ENCODE measurements around the gene KRT32.
A peak's percentile ranks its signal among the peaks of the same experiment; 100 is the strongest.

The KRT32 gene

GRCh38 chr17:41466988-41467387 is at the start of gene KRT32:
TSS of gene KRT32 (minus strand) at chr17:41467386. CDS start at chr17:41467325, 61 bp downstream.
- DNase-seq (ENCODE audit: low spot score) = no peak

- no peak for DNase-seq (ENCODE audit: low spot score)
Measured at GRCh38 chr17:41516830-41517283, 49.7 kb upstream of the KRT32 start.

- DNase-seq (ENCODE audit: low spot score) = no peak
Measured at GRCh38 chr17:41516147-41516829, 49.1 kb upstream of the KRT32 start.

- no peak for DNase-seq (ENCODE audit: low spot score)
Measured at GRCh38 chr17:41513168-41513547, 46.0 kb upstream of the KRT32 start.

- DNase-seq (ENCODE audit: low spot score) = no peak
Measured at GRCh38 chr17:41512546-41513167, 45.5 kb upstream of the KRT32 start.

- DNase-seq (ENCODE audit: low spot score) = no peak
Measured at GRCh38 chr17:41511716-41512115, 44.5 kb upstream of the KRT32 start.

GRCh38 chr17:41511116-41511515 is 43.9 kb upstream of the KRT32 start:
- DNase-seq (ENCODE audit: low spot score) = no peak

- DNase-seq (ENCODE audit: low spot score) = no peak
Measured at GRCh38 chr17:41510251-41511065, 43.3 kb upstream of the KRT32 start.

- DNase-seq (ENCODE audit: low spot score) = no peak
Measured at GRCh38 chr17:41507315-41507880, 40.2 kb upstream of the KRT32 start.

- no peak for DNase-seq (ENCODE audit: low spot score)
Measured at GRCh38 chr17:41505809-41506767, 38.9 kb upstream of the KRT32 start.

GRCh38 chr17:41505007-41505808 is 38.0 kb upstream of the KRT32 start, which contains the start of gene KRT13:
TSS of gene KRT13 (minus strand) at chr17:41505612. CDS start at chr17:41505550, 62 bp downstream.
- DNase-seq (ENCODE audit: low spot score) = no peak

- DNase-seq (ENCODE audit: low spot score) = no peak
Measured at GRCh38 chr17:41504246-41504977, 37.2 kb upstream of the KRT32 start.

GRCh38 chr17:41503202-41503601 is 36.0 kb upstream of the KRT32 start:
- DNase-seq (ENCODE audit: low spot score) = no peak

- DNase-seq (ENCODE audit: low spot score) = peak; percentile 64
Measured at GRCh38 chr17:41500131-41500911, 33.1 kb upstream of the KRT32 start.

GRCh38 chr17:41499714-41500113 is 32.5 kb upstream of the KRT32 start:
- DNase-seq (ENCODE audit: low spot score) = no peak

- no peak for DNase-seq (ENCODE audit: low spot score)
Measured at GRCh38 chr17:41498276-41498675, 31.1 kb upstream of the KRT32 start.

- peak; percentile 91 for DNase-seq (ENCODE audit: low spot score)
Measured at GRCh38 chr17:41496803-41497484, 29.8 kb upstream of the KRT32 start.

- peak; percentile 59 for DNase-seq (ENCODE audit: low spot score)
Measured at GRCh38 chr17:41494524-41494923, 27.3 kb upstream of the KRT32 start.

Data from AG20443 (cell line).